NCI-H2081 (cell line): Measurements from ENCODE around the gene DDAH1.

Experiments
- DNase-seq, 2 experiments: peaks; one replicate each; lab custom pipeline; 2025; lab: John Stamatoyannopoulos, UW

Gene DDAH1

GRCh38 chr1:85393490-85393889, 71.5 kb downstream of the DDAH1 start:
- no peak for DNase-seq

- no peak for DNase-seq
These were observed 76.5 kb downstream of the DDAH1 start for GRCh38 chr1:85388416-85388815.

- no peak for DNase-seq
These were observed 77.2 kb downstream of the DDAH1 start for GRCh38 chr1:85387781-85388180.

GRCh38 chr1:85386068-85386722, 78.8 kb downstream of the DDAH1 start:
- no peak for DNase-seq

- no peak for DNase-seq
These were observed 85.5 kb downstream of the DDAH1 start for GRCh38 chr1:85379203-85380136.

- DNase-seq, result no peak
These were observed 86.4 kb downstream of the DDAH1 start for GRCh38 chr1:85378534-85378933.

- no peak for DNase-seq
These were observed 88.6 kb downstream of the DDAH1 start for GRCh38 chr1:85376356-85376755.

- no peak for DNase-seq
These were observed 89.5 kb downstream of the DDAH1 start for GRCh38 chr1:85375493-85375892.

GRCh38 chr1:85374160-85374559, 90.8 kb downstream of the DDAH1 start:
- DNase-seq, result no peak

- no peak for DNase-seq
These were observed 91.6 kb downstream of the DDAH1 start for GRCh38 chr1:85373378-85373708.

GRCh38 chr1:85372683-85373377, 92.1 kb downstream of the DDAH1 start:
- no peak for DNase-seq

- no peak for DNase-seq
These were observed 93.9 kb downstream of the DDAH1 start for GRCh38 chr1:85371021-85371420.

GRCh38 chr1:85368073-85368770, 96.7 kb downstream of the DDAH1 start:
- DNase-seq, result no peak

- DNase-seq, result no peak
These were observed 98.4 kb downstream of the DDAH1 start for GRCh38 chr1:85366391-85367170.

GRCh38 chr1:85365851-85366250, 99.1 kb downstream of the DDAH1 start:
- DNase-seq, result no peak

GRCh38 chr1:85363521-85363920, 101.4 kb downstream of the DDAH1 start:
- DNase-seq, result no peak

- no peak for DNase-seq
These were observed 101.9 kb downstream of the DDAH1 start for GRCh38 chr1:85363092-85363491.

GRCh38 chr1:85361606-85362296, 103.2 kb downstream of the DDAH1 start:
- no peak for DNase-seq

- DNase-seq, result no peak
These were observed 104.0 kb downstream of the DDAH1 start for GRCh38 chr1:85360730-85361493.
